Skeletal muscle satellite cell (primary cell): ENCODE results near the gene DENND6B.

ENCODE experiments used
- H3K27me3 ChIP-seq: 2 replicates; pipeline ENCODE4 v1.7.0; 2013; ENCODE audit warnings: low read length; ENCODE audit not compliant: control insufficient read depth, insufficient read depth
- H3K36me3 ChIP-seq: 2 replicates; pipeline ENCODE4 v1.7.0; 2013; ENCODE audit warnings: mild to moderate bottlenecking, control low read depth, low read length; ENCODE audit not compliant: insufficient read depth
- H3K4me1 ChIP-seq: 2 replicates; pipeline ENCODE4 v1.7.0; 2013; ENCODE audit warnings: low read length; ENCODE audit not compliant: control insufficient read depth, insufficient read depth
- H3K4me2 ChIP-seq: 2 replicates; pipeline ENCODE4 v1.7.0; 2013; ENCODE audit warnings: mild to moderate bottlenecking, low read length
- H3K4me3 ChIP-seq: 2 replicates; pipeline ENCODE4 v1.7.0; 2013; ENCODE audit warnings: low read length
- H3K9ac ChIP-seq: 2 replicates; pipeline ENCODE4 v1.7.0; 2013; ENCODE audit warnings: mild to moderate bottlenecking, low read depth, low read length, moderate library complexity
- H3K9me3 ChIP-seq: replicated peaks from 2 replicates; pipeline ENCODE4 v1.7.0; 2013; ENCODE audit warnings: mild to moderate bottlenecking, control low read depth, low read length

The DENND6B gene

GRCh38 chr22:50298937-50299784 lies 27.7 kb downstream of the DENND6B start:
- Histone ChIP-seq H3K9ac (no peak overlapping the region), H3K9me3 (no peaks in the 10 kb centered on the region), H3K4me2 (peak overlapping the region; percentile 97), H3K27me3 (no peaks in the 10 kb centered on the region), H3K4me3 (no peak overlapping the region), H3K4me1 (peaks cover 72% of the 10 kb centered on the region), H3K36me3 (peaks cover 25% of the 10 kb centered on the region)

- no peak overlapping the region for H3K4me3 ChIP-seq
- peaks cover 72% of the 10 kb centered on the region for H3K4me1 ChIP-seq
- H3K9me3 ChIP-seq = no peaks in the 10 kb centered on the region
- no peak overlapping the region for H3K9ac ChIP-seq
- no peak overlapping the region for H3K4me2 ChIP-seq
- peaks cover 25% of the 10 kb centered on the region for H3K36me3 ChIP-seq
- no peaks in the 10 kb centered on the region for H3K27me3 ChIP-seq
These were observed 28.6 kb downstream of the DENND6B start for GRCh38 chr22:50298266-50298637.

- Histone ChIP-seq H3K4me1 (peaks cover 72% of the 10 kb centered on the region), H3K27me3 (no peaks in the 10 kb centered on the region)
These were observed 29.1 kb downstream of the DENND6B start for GRCh38 chr22:50297510-50298265.

GRCh38 chr22:50296658-50297490 lies 29.9 kb downstream of the DENND6B start:
- Histone ChIP-seq H3K27me3 (no peaks in the 10 kb centered on the region), H3K4me1 (peaks cover 71% of the 10 kb centered on the region), H3K4me3 (no peak overlapping the region), H3K9ac (no peak overlapping the region), H3K4me2 (peak overlapping the region; percentile 34), H3K36me3 (peaks cover 25% of the 10 kb centered on the region), H3K9me3 (no peaks in the 10 kb centered on the region)

More at GRCh38 chr22:50297510-50298265, 29.1 kb downstream of the DENND6B start:
- H3K4me3 ChIP-seq = no peak overlapping the region
- H3K9ac ChIP-seq = no peak overlapping the region
- peaks cover 25% of the 10 kb centered on the region for H3K36me3 ChIP-seq
- H3K4me2 ChIP-seq = peak overlapping the region; percentile 34
- no peaks in the 10 kb centered on the region for H3K9me3 ChIP-seq

GRCh38 chr22:50294319-50294656 lies 32.5 kb downstream of the DENND6B start:
- Histone ChIP-seq H3K4me2 (peak overlapping the region; percentile 82), H3K4me1 (peaks cover 52% of the 10 kb centered on the region), H3K36me3 (peaks cover 39% of the 10 kb centered on the region), H3K9me3 (no peaks in the 10 kb centered on the region), H3K9ac (peak overlapping the region; percentile 78), H3K4me3 (peak overlapping the region; percentile 46), H3K27me3 (no peaks in the 10 kb centered on the region)

GRCh38 chr22:50293441-50294318 lies 33.1 kb downstream of the DENND6B start:
- peak overlapping the region; percentile 82 for H3K4me2 ChIP-seq
- H3K9ac ChIP-seq = peak overlapping the region; percentile 78
- no peaks in the 10 kb centered on the region for H3K27me3 ChIP-seq
- peaks cover 49% of the 10 kb centered on the region for H3K4me1 ChIP-seq
- H3K4me3 ChIP-seq = peak overlapping the region; percentile 64
- H3K9me3 ChIP-seq = no peaks in the 10 kb centered on the region
- H3K36me3 ChIP-seq = peaks cover 46% of the 10 kb centered on the region

- Histone ChIP-seq H3K9ac (peak overlapping the region; percentile 78), H3K9me3 (no peaks in the 10 kb centered on the region), H3K36me3 (peaks cover 54% of the 10 kb centered on the region), H3K4me1 (peaks cover 47% of the 10 kb centered on the region), H3K27me3 (no peaks in the 10 kb centered on the region), H3K4me3 (peak overlapping the region; percentile 64), H3K4me2 (peak overlapping the region; percentile 82)
These were observed 34.0 kb downstream of the DENND6B start for GRCh38 chr22:50292643-50293440.

- no peaks in the 10 kb centered on the region for H3K27me3 ChIP-seq
- H3K9me3 ChIP-seq = no peaks in the 10 kb centered on the region
- H3K4me2 ChIP-seq = no peak overlapping the region
- peaks cover 67% of the 10 kb centered on the region for H3K36me3 ChIP-seq
- no peak overlapping the region for H3K9ac ChIP-seq
- peaks cover 33% of the 10 kb centered on the region for H3K4me1 ChIP-seq
- H3K4me3 ChIP-seq = no peak overlapping the region
These were observed 36.7 kb downstream of the DENND6B start for GRCh38 chr22:50289942-50290630.

- Histone ChIP-seq H3K4me2 (no peak overlapping the region), H3K9me3 (no peaks in the 10 kb centered on the region), H3K9ac (no peak overlapping the region), H3K27me3 (no peaks in the 10 kb centered on the region), H3K36me3 (peaks cover 69% of the 10 kb centered on the region), H3K4me3 (no peak overlapping the region), H3K4me1 (peaks cover 27% of the 10 kb centered on the region)
These were observed 37.5 kb downstream of the DENND6B start for GRCh38 chr22:50289151-50289941.
